Measurements from ENCODE around the gene PARP2. TPM values are rescaled to one million over a fixed set of nuclear protein-coding genes. Genes with fewer than 3 reads are reported as not detected.

Gene PARP2
- total and polyA plus RNA-seq, 2 of the 8 experiments (the other 6 are each of a cell fraction or from before 2014, with no cell fraction given) = 27.7 to 41.7 TPM

DNA sequence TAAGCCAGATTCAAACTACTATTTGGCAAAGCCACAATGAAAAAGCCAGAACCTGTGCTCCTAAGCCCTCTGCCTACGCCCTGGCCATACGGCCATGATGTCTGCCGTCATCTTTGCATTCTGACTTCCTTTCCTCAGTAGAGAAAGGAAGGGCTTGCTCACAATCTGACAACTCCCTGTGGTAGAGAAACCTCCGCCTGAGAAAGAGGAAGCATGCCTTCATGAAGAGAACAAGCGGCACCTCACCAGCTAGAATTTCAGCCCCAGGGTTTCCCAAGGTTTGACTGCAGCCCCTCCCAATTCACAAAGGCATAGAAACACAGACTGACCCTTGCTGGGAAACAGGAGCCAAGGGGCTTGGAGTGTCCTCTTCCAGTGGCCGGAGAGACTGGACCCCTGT, 44.1 kb downstream of the PARP2 start (continued):
- TF ChIP-seq CBX5 (IDR thresholded peaks at IDR 0.05; ENCODE audit: low read depth, low read length) (no peak), SAP30 (IDR thresholded peaks at IDR 0.05; ENCODE audit: insufficient read depth, insufficient replicate concordance, low read length) (no peak), SP2 (IDR thresholded peaks at IDR 0.05; ENCODE audit: low read length) (no peak)

All from H1 (cell line).